A172 (cell line): ENCODE data around the gene SLC12A6. TPM values are rescaled to one million over a fixed set of nuclear protein-coding genes. Genes with fewer than 3 reads are reported as not detected.
A peak's percentile ranks its signal among the peaks of the same experiment; 100 is the strongest.
"Not testable (repeated sequence)": the region's sequence is repeated elsewhere in the genome, so short reads cannot be mapped to it uniquely, and the experiment has no call there.

ENCODE experiments used
- DNase-seq: peaks from one replicate; pipeline ENCODE4 v3.0.0-alpha.2; 2015; ENCODE audit warnings: low spot score
- total RNA-seq: library from RNA; depleted of rRNA; stranded (reverse); fragments of >200 nt; shearing (Covaris generic); gene quantifications from 2 replicates; pipeline ENCODE4 v1.2.3, GENCODE V29; 2014

The SLC12A6 gene
- total RNA-seq, 1 experiment from 2014 or later = 7.6 TPM

- no peak for DNase-seq
Observed at GRCh38 chr15:34357653-34358052, 20.1 kb upstream of the SLC12A6 start.

- no peak for DNase-seq
Observed at GRCh38 chr15:34355241-34355640, 17.7 kb upstream of the SLC12A6 start.

GRCh38 chr15:34354286-34354685 lies 16.7 kb upstream of the SLC12A6 start:
- DNase-seq = no peak

- DNase-seq = no peak
Observed at GRCh38 chr15:34353627-34354026, 16.0 kb upstream of the SLC12A6 start.

GRCh38 chr15:34352996-34353395 lies 15.4 kb upstream of the SLC12A6 start:
- DNase-seq = not testable (repeated sequence)

- DNase-seq = no peak
Observed at GRCh38 chr15:34349769-34350168, 12.2 kb upstream of the SLC12A6 start.

- DNase-seq = no peak
Observed at GRCh38 chr15:34348735-34349300, 11.2 kb upstream of the SLC12A6 start.

- DNase-seq = no peak
Observed at GRCh38 chr15:34347951-34348638, 10.5 kb upstream of the SLC12A6 start.

- DNase-seq = peak; percentile 88
Observed at GRCh38 chr15:34342737-34343575, 5.4 kb upstream of the SLC12A6 start, which contains the start of the genes NOP10 and NUTM1. Gene NOP10 (minus strand): TSS chr15:34343136. CDS start chr15:34343073, 63 bp downstream. Gene NUTM1 (plus strand): TSS chr15:34343315. CDS start chr15:34343697, 382 bp downstream.

- not testable (repeated sequence) for DNase-seq
Observed at GRCh38 chr15:34342213-34342736, 4.7 kb upstream of the SLC12A6 start.

- DNase-seq = no peak
Observed at GRCh38 chr15:34341381-34342212, 4.0 kb upstream of the SLC12A6 start.

- DNase-seq = no peak
Observed at GRCh38 chr15:34339946-34340345, 2.4 kb upstream of the SLC12A6 start.

GRCh38 chr15:34338347-34338746 lies 766 bp upstream of the SLC12A6 start:
- DNase-seq = no peak

GRCh38 chr15:34336991-34337556 lies 507 bp downstream of the SLC12A6 start:
- DNase-seq = no peak

GRCh38 chr15:34336231-34336990 lies 1.2 kb downstream of the SLC12A6 start:
- no peak for DNase-seq

GRCh38 chr15:34335176-34336032 lies 2.2 kb downstream of the SLC12A6 start:
- DNase-seq = no peak

- DNase-seq = no peak
Observed at GRCh38 chr15:34334672-34335071, 2.9 kb downstream of the SLC12A6 start.

- DNase-seq = no peak
Observed at GRCh38 chr15:34332553-34333120, 4.9 kb downstream of the SLC12A6 start.

GRCh38 chr15:34331809-34332208 lies 5.8 kb downstream of the SLC12A6 start:
- no peak for DNase-seq
